ENCODE data around the gene SLC2A4.

- TF ChIP-seq JUNB (IDR thresholded peaks at IDR 0.05; ENCODE audit: unreplicated experiment) (no peak), POLR2AphosphoS5 (IDR thresholded peaks at IDR 0.05; ENCODE audit: low read depth) (no peak), EZH2 (IDR thresholded peaks at IDR 0.05; ENCODE audit: low read depth, unreplicated experiment) (no peak), CREB1 (CRISPR knock-in tag; IDR thresholded peaks at IDR 0.05; ENCODE audit: low read depth) (no peak; the same call in none of the 2 replicates), EZH2phosphoT487 (IDR thresholded peaks at IDR 0.05; ENCODE audit: unreplicated experiment) (no peak), CTCF (conservative IDR thresholded peaks at IDR 0.05; ENCODE audit: low read depth in 2 of 2) (no peak), STAT1 (IDR thresholded peaks at IDR 0.05; ENCODE audit: unreplicated experiment) (no peak)
These were observed 29.8 kb upstream of the SLC2A4 start, which contains the start of gene CTDNEP1 for GRCh38 chr17:7251661-7252175.

All from GM23338 (cell line).